GM20431 (cell line): ENCODE results near the gene S1PR5.

Source experiments
- in situ Hi-C: fragments of 300-500 bp; cut with MseI, MboI; formaldehyde crosslinking; loops from one replicate; pipeline ENCODE4 v1.15.0; 2020; ENCODE audit warnings: low sequenced_read_pairs; ENCODE audit not compliant: unreplicated experiment

S1PR5 gene

DNA sequence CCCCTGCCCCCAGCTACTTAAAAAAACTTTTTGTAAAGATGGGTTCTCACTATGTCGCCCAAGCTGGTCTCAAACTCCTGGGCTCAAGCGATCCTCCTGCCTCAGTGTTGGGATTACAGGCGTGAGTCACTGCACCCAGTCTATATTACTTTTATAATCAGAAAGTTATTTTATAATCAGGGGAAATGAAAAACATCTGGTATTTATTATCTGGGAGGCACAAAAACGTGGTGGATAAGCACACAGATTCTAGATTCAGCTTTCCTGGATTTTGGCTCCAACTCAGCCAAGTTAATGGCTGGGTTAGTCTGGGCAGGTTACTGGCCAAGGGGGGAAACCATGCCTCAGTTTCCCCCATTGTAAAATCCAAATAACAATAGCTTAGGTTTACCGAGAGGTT lies 38.8 kb downstream of the S1PR5 start:
- in situ Hi-C loops, result no loop called here

DNA sequence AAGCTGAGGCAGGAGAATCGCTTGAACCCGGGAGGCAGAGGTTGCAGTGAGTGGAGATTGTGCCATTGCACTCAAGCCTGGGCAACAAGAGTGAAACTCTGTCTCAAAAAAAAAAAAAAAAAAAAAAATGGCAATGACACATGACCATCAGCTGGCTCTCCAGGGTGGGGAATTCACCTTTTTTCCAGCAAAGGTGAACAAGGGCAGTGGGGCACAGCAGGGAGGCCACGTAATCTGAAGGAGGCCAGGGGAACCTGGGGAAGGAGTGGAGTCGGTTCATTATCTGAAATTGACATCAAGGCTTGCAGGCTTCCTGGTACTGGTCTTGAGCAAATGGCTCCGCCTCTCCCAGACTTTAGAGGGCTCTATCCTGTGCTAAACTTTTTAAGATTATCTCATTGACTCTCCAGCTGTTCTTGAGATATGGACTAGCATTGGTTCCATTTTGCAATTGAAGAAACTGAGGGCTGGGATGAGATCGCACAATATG lies 42.2 kb downstream of the S1PR5 start:
- in situ Hi-C loops, result no loop called here

DNA sequence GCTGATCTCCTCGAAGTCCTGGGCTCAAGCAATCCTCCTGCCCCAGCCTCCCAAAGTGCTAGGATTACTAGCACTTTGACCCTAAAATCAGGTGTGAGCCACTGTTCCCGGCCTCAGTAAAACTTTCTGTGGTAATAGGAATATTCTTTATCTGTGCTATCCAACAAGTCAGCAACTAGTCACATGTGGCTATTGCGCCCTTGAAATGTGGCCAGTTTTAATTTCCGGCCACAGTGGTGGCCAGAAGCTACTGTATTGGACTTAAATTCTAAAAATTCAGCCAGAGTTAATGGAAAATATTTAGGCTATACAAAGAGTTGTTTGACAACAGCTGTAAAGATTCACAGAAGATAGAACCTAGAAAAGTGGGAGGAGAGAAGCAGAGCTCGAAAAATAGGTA lies 44.1 kb downstream of the S1PR5 start:
- in situ Hi-C loops, result no loop called here

DNA sequence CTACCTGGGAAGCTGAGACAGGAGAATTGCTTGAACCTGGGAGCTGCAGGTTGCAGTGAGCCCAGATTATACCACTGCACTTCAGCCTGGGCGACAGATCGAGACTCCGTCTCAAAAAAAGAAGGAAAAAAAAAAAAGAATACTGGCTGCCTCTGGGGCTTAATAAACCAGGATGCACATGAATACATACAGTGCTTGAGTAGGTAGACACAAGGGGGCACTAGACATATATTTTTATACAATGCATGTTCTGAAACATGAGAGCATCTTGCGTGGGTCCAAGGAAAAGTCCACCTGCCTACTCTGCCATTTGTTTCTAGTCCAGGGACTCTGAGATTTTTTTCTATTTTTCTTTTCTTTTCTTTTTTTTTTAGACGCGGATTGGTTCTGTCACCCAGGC lies 45.3 kb downstream of the S1PR5 start:
- in situ Hi-C loops, result no loop called here

DNA sequence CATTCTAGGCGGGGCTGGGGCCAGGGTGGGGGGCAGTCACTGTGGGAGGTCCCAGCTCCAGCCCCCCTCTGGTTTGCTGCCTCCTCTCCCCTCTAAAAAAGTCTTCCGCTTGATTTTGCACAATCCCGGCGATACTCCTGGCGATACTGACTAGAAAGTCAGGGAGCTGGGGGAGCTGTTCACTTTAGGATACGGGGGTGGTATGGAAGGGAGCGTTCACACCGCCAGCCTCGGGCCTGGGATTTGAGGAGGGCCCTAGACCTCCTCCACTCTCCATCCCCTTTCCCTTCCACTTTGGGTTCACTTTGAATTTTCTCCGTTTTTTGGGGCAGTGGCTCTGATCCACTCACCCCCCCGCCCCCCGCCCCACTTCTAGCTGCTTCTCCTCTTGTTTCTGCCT lies 49.1 kb downstream of the S1PR5 start:
- in situ Hi-C loops, result no loop called here

DNA sequence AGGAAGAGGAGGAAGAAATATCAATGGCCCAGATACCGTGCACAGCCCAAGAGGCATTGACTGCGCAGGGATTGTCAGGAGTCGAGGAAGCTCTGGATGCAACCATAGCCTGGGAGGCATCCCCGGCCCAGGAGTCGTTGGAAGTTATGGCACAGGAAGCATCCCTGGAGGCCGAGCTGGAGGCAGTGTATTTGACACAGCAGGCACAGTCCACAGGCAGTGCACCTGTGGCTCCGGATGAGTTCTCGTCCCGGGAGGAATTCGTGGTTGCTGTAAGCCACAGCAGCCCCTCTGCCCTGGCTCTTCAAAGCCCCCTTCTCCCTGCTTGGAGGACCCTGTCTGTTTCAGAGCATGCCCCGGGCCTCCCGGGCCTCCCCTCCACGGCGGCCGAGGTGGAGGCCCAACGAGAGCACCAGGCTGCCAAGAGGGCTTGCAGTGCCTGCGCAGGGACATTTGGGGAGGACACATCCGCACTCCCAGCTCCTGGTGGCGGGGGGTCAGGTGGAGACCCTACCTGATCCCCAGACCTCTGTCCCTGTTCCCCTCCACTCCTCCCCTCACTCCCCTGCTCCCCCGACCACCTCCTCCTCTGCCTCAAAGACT lies 50.0 kb downstream of the S1PR5 start:
- in situ Hi-C loops, result no loop called here

DNA sequence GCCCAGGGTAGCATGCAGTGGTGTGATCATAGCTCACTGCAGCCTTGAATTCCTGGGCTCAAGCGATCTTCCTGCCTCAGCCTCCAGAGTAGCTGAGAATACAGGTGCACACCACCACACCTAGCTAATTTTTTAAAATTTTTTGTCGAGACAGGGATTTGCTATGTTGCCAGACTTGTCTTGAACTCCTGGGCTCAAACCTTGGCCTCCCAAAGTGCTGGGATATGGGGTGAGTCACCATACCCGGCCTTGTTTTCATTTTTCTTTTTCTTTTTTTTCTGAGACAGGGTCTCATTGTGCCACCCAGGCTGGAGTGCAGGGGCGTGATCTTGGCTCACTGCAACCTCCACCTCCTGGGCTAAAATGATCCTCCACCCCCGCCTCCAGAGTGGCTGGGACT lies 52.8 kb downstream of the S1PR5 start:
- in situ Hi-C loops, result no loop called here
